GM10847 (cell line): ENCODE data around the gene TEX55.

ENCODE experiments used
- POLR2A ChIP-seq: IDR thresholded peaks from 2 replicates; pipeline ENCODE4 v1.6.1; 2011; ENCODE audit not compliant: insufficient read length; ENCODE audit errors: extremely low read depth

TEX55 gene

DNA sequence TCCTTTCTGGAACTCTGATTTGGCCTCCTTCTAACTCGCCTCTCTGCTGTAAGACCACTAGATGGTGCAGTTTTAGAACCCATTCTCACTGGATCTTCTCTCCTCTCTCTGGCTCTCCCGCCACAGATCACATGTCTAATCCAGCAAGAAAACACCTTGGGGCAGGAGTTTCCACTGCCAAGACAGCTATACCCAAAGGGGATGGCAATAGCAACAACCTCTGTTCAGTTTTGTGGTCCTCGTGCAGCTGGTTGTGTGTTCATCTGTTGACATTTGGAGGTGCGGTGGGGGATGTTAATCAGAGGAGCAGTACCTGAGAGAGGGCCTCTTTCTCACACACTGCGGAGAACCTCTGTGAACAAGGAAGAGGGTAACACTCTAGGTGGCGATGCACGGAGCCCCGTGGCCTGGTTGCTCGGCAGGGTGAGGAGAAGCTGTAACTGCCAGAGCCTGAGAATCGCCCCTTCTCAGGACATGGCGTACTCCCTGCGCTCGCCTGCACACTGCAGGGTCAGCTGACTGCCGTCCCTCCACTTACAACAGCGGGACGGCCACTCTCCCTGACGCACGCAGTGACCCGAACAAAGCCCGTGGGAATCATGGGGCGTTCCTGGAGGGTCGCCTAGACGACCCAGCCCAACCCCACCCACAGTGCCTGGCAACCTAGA, at the start of gene TEX55:
Gene TEX55 (plus strand): TSS at position 666 of the 668 bp plus-strand sequence. CDS start 25 bp downstream, outside the sequence.
- TF ChIP-seq POLR2A, result no peak

DNA sequence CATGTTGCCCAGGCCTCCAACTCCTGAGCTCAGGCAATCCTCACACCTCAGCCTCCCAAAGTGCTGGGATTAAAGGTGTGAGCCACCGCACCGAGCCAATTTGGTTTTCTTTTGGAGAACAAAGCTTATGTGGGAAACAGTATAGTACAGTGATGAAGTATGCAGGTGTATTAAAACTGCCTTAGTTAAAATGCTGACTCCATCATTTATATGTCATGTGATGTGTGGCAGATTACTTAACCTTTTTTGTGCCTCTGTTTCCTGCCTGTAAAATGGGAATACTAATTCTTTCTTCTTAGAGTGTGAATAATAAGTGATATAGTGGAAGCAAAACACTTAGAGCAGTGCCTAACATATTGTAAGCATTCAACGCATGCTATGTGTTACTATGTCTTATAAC, 48.0 kb upstream of the TEX55 start:
- TF ChIP-seq POLR2A, result no peak

DNA sequence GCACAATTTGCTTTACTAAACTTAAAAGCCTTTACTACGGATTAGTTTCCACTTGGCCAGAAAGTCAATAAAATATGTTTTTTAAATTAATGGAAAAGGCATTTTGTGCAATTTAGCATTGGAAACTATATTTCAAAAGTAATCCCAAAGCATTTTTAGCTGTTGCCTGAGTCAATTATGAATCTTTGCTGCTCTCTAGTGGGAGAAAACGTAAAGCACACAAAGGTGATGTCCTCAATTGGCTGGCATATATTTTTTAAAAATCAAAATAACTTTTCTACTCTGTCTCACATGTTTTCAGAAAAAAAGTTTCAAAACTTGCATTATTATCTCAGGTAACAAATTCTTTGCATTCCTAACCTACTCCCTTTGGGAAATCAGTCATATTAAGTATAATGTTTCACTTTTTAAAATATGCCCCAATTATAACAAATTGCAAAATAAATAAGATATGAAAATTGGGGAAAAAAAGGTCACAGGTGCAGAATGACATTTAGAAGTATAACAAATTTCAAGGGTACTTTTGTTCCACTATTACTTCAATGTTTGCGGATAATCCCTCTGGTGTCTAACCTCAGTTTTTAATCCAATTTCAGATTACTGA, 47.2 kb upstream of the TEX55 start:
- no peak for TF ChIP-seq POLR2A

DNA sequence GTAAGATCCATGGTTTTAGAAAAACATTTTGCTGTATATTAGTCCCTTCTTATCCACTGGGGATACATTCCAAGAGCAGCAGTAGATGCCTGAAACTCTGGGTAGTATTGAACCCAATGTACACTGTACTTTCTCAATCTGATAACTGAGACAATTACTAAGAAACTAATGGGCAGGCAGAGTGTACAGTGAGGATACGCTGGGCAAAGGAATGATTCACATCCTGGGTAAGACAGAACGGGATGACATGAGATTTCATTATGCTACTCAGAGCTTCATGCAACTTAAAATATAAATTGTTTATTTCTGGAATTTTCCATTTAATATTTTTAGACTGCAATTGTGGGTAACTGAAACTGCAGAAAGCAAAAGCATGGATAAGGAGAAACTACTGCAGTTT, 46.2 kb upstream of the TEX55 start:
- TF ChIP-seq POLR2A, result no peak

DNA sequence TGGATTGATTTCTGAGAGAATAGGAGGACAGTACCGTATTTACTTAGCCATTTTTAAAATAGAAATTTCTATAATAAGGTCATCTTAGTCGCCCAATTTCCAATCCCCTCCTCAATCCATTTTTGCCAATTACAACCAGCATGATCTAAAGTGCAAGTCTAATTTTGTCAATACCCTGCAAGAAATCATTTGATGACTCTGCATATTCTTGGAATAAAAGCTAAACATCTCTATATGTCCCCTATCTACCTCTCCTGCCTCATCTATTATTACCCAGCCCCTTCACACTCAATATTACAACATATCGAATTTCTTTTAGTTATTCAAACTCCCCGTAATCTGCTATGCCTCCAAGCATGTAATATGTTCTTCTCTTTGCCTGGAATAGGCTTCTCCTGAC, 41.9 kb upstream of the TEX55 start:
- no peak for TF ChIP-seq POLR2A

DNA sequence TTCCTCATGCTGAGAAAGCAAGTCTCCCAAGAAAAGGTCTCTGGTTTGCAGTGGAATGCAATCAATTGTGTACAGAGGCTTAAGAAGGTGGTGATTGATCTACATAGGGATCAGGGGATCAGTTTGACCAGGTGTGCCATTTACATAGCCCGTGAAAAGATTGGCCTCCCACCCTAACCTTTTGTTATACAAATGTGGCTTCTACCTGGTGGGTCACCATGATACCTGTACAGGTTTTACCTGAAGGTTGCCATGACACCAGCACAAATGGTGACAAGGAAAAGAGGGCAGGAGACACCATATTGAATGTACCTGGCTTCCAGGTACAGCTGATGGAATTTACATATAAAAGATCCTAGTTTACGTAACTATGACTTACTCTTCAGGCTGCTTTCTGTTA, 25.5 kb upstream of the TEX55 start:
- no peak for TF ChIP-seq POLR2A

DNA sequence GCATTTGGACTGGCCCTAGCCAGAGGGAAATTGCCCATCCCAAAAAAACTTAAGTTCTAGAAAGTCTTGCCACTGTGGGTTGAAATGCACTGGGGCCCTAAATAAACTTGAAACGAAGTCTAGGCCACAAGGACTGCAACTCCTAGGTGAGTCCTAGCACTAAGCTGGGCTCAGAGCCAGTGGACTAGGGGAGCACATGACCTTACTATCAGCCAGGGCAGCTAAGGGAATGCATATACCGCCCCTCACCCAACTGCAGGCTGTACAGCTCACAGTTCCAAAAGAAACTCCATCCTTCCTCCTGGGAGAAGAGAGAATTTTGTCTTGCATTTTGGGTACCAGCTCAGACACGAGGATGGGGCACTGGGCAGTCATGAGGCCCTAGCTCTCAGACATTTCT, 23.6 kb upstream of the TEX55 start:
- TF ChIP-seq POLR2A, result no peak

DNA sequence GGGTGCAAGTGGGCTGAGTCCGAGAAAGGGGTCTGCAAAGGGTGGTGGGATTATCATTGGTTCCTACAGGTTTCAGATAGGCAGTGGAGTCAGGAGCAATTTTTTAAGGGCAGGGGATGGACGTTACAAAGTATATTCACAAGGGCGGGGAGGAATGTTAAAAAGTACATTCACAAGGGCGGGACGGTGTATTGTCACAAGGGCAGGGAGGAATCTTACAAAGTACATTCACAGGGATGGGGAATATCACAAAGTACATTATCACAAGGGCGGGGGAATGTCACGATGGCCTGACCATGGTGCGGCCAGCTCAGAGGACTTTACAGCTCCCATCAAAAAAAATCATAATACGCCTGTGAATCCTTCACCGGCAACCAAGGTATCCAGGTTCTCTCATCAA, 20.6 kb upstream of the TEX55 start:
- TF ChIP-seq POLR2A, result no peak

DNA sequence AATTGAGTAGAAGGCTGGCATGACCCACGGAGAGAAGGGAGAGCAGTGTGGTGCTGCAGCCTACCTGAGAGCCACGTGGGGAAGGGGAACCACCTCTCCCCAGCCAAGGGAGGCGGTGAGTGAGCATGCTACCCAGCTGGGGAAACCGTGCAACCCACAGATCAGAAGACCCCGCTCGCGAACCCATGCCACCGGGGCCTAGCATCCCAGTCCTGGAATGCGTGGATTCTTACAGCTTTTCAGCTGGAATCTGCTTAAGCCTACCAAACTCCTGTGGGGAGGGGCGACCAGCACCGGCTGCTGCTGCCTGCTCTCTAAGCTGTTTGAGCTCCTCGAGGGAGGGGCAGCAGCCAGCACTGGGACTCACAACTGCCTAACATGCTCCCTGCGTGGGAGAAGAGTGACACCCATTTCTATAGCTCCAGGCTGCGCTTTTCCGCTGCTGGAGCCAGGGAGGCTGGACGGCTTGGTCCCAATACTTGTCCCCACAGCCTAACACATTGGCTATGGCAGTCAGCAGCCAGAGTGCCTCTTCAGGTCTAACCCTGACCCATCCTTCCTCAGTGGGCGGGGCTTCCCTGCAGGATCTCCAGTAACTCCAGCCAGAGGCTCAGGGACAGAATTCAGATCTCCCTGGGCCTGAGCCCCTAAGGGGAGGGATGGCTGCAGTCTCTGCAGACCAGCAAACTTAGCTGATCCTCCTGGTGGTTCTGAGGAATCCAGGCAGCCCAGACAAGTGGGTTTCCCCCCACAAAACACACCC, 20.0 kb upstream of the TEX55 start:
- no peak for TF ChIP-seq POLR2A

DNA sequence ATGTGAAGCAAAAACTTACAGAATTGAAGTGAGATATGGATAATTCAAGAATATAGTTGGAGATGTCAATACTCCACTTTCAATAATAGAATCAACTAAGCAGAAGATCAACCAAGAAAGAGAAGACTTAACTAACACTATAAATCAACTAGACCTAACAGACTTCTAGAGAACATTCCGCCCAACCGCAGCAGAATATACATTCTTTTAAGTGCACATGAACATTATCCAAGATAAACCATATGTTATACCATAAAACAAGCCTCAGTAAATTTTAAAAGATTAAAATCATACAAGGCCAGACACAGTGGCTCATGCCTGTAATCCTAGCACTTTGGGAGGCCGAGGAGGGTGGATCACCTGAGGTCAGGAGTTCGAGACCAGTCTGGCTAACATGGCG, 5.5 kb upstream of the TEX55 start:
- no peak for TF ChIP-seq POLR2A

DNA sequence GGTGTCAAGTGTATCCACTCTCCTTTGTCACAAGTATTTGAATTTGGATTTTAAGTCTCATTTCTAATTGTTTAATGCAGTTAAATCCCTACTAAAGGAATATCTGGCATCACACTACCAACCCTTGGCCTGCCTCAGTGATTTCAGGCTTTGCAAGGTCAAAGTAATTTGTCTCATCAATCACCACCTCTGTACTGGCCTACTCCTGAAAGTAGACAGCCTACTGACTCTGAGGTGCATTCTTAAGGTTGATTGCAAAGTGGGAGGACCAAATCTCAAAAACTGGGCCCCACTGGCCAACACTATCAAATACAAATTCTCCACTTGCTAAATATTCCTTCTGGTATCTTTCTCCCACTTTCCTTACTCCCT, 851 bp upstream of the TEX55 start:
- no peak for TF ChIP-seq POLR2A

DNA sequence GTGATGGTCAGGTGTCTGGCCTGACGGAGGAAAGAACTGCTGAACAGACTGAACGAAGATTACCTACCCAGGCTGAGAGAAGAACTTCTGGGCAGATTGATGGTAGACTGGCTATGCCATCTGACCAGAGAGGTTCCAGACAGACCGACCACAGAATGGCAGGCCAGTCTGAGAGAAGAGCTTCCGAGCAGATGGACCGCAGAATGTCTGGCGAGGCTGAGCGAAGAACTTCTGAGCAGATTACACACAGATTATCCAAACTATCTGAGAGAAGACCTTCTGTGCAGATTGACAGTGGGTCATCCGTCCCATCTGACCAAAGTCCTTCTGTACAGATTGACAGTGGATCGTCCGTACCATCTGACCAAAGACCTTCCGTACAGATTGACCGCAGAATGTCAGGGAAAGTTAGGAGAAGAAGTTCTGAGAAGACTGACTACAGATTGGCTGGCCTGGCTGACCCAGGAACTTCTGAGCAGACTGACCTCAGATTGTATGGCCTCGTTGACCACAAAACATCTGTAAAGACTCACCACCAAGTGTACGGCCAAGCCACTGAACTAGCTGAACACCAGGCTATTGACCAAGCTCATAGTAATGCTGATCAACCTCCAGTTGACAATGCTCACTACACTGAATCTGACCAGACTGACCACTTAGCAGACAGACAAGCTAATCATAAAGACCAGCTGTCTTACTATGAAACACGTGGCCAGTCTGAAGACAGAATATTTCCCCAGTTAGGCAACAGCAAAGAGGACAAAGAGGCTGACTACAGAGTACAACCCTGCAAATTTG, 812 bp downstream of the TEX55 start:
- TF ChIP-seq POLR2A, result no peak

DNA sequence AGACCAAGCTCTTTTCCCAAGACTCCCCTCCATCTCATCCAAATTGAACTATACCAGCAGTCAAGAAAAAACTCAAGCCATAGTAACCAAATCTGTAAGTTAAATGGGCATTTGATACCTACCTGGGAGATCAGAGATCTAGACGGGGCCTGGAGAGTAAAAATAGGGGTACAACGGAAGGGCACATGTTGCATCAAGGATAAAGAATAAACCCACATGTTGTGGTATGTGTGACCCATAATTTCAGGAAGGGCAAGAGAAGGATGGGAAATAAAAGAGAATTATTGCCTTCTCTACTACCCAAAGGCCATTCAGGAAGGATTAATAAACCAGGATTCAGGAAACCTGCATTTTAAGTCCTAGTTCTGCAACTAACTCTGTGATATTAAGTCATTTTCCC, 1.5 kb downstream of the TEX55 start:
- TF ChIP-seq POLR2A, result no peak

DNA sequence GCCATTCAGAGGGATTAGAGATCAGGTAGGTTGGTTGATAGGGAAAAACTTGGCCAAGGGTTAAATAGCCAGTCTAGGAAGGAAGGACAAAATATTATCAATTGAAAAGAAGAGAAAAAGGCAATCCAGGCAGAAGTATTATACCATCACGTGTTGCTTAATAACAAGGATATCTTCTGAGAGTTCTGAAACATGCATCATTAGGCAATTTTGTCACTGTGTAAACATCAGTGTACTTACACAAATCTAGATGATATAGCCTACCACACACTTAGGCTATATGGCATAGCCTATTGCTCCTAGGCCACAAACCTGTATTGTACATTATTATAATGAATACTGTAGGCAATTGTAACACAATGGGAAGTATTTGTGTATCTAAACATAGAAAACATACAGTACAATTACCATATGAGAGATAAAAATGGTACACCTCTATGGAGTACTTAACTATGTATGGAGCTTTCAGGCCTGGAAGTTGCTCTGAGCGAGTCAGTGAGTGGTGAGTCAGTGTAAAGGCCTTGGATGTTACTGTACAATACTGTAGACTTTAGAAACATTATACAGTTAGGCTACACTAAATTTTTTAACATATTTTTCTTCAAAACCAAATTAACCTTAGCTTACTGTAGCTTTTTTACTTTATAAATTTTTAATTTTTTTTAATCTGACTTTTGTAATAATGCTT, 2.7 kb downstream of the TEX55 start:
- no peak for TF ChIP-seq POLR2A

DNA sequence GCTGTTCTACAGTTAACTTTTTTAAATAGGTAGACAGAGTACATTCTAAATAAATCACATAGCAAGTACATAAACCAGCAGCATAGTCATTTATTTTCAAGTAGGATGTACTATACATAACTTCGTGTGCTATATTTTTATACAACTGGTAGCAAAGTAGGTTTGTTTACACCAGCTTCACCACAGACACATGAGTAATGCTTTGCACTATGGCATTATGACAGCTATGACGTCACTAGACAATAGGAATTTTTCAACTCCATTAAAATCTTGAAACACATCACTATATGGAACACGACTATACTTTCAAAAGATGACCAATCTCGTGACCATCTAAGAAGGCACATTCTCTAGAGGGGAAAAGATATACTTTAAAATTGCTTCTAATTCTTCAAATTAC, 3.5 kb downstream of the TEX55 start:
- no peak for TF ChIP-seq POLR2A
